Measurements from ENCODE around the gene KCTD11.
A peak's percentile ranks its signal among the peaks of the same experiment; 100 is the strongest.

Gene KCTD11

DNA sequence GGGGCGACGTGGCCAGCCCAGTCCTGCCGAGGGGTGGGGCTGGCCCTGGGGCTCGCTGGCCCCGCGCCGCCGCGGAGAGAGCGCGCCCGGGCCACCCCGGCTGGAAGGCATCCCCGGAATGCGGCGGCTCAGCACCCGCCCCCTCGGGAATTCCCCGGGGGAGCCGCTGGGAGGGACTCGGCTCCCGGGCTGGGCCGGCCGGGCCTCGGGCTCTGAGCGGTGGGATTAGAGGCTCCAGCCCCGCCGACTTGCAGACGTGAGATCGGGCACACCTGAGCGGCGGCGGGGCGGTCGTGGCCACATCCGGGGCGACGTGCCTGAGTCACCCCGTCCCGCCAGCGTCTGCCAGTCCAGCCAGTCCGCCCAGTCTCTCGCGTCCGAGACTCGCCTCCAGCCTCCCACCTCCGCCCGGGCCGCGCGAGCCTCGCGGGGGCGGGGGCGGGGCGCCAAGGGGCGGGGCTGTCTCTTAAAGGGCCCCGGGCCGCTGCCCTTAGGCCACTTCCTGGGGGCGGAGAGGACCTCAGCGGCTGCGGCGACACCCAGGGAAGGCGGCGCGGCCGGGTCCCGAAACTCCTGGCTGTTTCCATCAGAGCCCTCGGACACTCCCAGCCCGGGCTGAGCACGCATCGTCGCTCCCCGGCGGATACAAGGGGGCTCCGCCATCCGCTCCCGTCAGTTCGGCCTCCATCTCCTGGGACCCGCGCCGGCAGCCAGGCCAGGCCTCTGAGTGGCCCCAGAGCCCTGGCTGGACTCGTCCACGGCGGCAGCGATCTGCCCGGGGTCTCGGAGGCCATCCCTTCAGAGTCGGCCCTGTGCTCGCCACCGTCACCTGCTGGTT, at the start of gene KCTD11:
Gene KCTD11, plus strand, starts transcription at position 498 of the 838 bp plus-strand sequence.
- peak within 1 kb of the TSS; percentile 97 for H3K4me3 ChIP-seq (ENCODE audit: low read length)
- peak; percentile 92 for DNase-seq (ENCODE audit: low read depth)
- TF ChIP-seq, protein P1, sequence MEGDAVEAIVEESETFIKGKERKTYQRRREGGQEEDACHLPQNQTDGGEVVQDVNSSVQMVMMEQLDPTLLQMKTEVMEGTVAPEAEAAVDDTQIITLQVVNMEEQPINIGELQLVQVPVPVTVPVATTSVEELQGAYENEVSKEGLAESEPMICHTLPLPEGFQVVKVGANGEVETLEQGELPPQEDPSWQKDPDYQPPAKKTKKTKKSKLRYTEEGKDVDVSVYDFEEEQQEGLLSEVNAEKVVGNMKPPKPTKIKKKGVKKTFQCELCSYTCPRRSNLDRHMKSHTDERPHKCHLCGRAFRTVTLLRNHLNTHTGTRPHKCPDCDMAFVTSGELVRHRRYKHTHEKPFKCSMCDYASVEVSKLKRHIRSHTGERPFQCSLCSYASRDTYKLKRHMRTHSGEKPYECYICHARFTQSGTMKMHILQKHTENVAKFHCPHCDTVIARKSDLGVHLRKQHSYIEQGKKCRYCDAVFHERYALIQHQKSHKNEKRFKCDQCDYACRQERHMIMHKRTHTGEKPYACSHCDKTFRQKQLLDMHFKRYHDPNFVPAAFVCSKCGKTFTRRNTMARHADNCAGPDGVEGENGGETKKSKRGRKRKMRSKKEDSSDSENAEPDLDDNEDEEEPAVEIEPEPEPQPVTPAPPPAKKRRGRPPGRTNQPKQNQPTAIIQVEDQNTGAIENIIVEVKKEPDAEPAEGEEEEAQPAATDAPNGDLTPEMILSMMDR (conservative IDR thresholded peaks at IDR 0.05; ENCODE audit: low read length), result no peak; the same call in 1 of the 2 replicates

DNA sequence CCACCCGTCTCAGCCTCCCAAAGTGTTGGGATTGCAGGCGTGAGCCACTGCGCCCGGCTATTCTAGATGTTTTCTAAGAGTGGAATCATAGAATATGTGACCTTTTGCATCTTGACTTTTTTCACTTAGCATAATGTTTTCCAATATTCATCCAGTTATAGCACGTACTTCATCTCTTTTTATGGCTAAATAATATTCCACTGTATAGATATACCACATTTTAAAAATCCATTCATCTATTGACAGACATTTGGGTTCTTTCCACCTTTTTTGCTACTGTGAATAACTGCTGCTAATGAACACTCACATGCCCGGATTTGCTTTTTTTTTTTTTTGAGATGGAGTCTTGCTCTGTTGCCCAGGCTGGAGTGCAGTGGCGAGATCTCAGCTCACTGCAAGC, 47.8 kb upstream of the KCTD11 start:
- DNase-seq (ENCODE audit: low read depth), result no peak
- TF ChIP-seq, protein P1 (conservative IDR thresholded peaks at IDR 0.05; ENCODE audit: low read length), result no peak
- no peak overlapping the region for H3K4me3 ChIP-seq (ENCODE audit: low read length)

DNA sequence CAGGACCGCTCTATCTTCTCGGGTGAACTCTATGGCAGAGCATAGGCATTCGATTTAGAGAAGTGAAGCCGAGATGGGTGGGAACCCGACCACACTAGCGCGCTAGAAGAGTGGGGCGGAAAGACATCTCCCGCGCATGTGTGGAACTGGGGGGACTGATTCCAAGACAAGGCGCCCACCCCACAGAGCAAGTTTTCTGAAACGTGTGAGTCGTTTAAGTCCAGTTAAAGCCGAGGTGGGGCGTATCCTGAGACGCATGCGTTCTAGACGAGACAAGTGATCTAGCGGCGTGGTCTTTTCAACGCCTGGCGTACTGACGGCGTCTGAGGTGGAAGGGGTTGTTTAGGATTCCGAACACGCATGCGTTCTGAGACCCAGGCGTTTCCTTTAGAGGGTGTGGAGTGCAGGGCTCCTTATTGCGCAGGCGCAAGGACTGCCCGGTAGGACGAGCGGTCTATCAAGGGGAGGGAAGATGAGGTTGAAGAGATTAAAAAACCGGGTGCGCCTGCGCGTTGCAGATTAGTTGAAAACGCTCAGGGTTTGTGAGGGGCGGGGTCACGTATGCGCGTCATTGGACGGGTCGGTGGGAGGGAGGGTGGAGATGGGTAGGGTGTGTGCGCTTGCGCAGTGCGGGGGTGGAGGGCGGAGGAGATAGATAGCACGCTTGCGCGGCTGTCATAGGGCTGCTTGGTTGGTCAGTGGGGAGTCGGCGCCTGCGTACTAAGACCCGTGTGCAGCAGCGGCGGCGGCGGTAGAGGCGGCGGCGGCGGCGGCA, 44.9 kb upstream of the KCTD11 start, which contains the start of gene EIF5A:
Gene EIF5A, plus strand, starts transcription at position 718 of the 775 bp plus-strand sequence. CDS start 2,008 bp downstream, outside the sequence.
- peak; percentile 100 for DNase-seq (ENCODE audit: low read depth)
- peak within 1 kb of the TSS; percentile 93 for H3K4me3 ChIP-seq (ENCODE audit: low read length)
- TF ChIP-seq, protein P1 (conservative IDR thresholded peaks at IDR 0.05; ENCODE audit: low read length), result no peak

DNA sequence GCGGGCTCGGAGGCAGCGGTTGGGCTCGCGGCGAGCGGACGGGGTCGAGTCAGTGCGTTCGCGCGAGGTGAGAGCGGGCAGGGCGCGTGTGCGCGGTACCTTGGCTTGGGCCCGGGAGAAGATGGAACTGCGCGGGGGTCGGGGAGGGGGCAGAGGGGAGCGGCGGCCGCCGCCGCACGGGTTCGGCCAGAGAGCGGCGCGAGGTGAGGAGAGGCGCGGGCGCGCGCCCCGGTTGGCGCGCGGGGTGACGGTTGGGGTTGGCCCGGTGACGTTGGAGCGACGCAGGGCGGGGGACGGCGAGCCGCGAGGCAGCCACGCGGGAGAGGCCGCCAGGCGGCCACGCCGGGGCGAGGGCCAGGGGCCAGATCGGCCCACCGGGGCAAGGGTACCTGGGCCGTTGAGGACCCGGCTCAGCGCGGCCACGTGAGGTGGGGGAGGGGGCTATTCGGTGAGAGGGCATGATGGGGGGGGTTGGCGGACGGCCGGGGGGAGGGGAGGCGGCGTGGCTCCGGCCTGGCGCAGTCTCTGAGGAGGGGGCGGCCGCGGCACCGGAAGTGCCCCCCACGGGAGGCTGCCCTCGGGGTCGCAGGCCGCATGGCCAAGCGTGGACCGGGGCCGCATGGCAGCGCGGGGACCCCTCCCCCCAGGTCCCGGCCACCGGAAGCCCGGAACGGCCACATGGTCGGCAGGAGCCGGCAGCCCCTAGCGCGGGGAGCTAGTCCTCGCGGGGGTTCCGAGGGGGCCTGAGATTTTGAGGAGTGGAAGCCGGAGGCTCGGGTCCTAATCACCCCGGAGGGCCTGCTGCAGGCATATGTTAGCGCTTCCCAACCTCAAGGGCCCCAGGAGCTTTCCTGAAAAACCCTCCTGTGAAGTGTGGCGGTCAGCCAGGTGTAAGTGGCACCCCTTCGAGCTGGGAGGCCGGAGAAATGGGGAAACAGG, 44.0 kb upstream of the KCTD11 start:
- peak overlapping the region; percentile 93 for H3K4me3 ChIP-seq (ENCODE audit: low read length)
- TF ChIP-seq, protein P1 (conservative IDR thresholded peaks at IDR 0.05; ENCODE audit: low read length), result no peak
- peak; percentile 39 for DNase-seq (ENCODE audit: low read depth)

DNA sequence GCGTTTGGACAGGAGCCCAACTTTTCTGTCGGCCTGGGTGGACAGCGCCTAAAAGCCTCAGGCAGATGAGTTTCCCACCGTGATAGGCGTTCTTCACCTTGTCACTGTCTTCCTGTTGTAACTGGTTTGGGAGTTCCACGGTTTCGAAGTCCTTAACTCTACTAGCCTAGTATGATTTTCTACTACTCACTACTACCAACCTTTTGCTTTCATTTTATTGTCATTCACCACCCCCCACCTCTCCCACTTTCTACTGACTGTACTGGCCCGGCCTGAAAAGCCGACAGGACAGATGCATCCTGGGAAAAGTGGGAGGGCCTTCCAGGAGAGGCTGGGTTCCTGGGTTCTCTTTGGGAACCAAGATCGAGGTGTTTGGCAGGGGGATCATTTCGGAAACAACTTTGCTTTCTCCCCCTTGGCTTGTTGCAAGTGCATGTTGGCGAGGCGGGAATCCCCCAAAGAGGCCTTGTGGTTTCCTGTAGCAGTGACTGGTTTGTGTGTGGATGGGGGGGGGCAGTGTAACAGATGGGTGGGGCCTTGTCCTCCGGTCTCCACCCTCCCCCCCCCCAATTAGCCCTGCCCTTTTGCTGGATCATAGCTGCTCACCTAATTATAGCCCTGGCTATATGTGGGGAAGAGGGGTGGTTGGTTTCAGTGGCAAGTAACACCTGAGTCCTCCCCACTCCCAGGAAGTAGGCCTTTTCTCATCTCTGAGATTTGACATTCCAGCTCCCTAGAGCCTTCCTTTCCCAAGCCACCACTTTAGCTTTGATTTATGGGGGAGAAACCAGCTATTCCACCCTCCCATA, 43.1 kb upstream of the KCTD11 start:
- DNase-seq (ENCODE audit: low read depth), result peak; percentile 77
- TF ChIP-seq, protein P1 (conservative IDR thresholded peaks at IDR 0.05; ENCODE audit: low read length), result no peak
- H3K4me3 ChIP-seq (ENCODE audit: low read length), result peak overlapping the region; percentile 93

DNA sequence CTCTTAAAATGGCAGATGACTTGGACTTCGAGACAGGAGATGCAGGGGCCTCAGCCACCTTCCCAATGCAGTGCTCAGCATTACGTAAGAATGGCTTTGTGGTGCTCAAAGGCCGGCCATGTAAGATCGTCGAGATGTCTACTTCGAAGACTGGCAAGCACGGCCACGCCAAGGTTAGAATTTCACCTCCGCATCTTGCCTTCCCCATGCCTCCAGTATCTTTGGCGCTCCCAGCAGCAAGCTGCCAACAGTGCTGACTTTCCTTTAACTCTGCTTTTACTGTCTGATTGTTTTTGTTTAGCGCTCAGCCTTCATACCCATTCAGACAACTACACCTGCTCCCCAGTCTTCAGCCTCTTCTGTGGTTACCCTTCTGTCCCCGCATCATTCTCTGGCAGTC, 42.3 kb upstream of the KCTD11 start:
- TF ChIP-seq, protein P1 (conservative IDR thresholded peaks at IDR 0.05; ENCODE audit: low read length), result no peak
- DNase-seq (ENCODE audit: low read depth), result no peak
- peak overlapping the region; percentile 93 for H3K4me3 ChIP-seq (ENCODE audit: low read length)
